H9 (cell line): Measurements from ENCODE around the gene SGTA. TPM values are rescaled to one million over a fixed set of nuclear protein-coding genes. Genes with fewer than 3 reads are reported as not detected.

Source experiments
- DNase-seq: peaks from one replicate; pipeline ENCODE4 v3.0.0-alpha.2; 2017
- H2AFZ ChIP-seq: one replicate; pipeline ENCODE4 v1.6.1; 2013; ENCODE audit warnings: mild to moderate bottlenecking, low read length, control low read depth, moderate library complexity
- H2AK5ac ChIP-seq: 2 replicates; pipeline ENCODE4 v1.6.1; 2013; ENCODE audit warnings: low read length, control low read depth, mixed read lengths; ENCODE audit not compliant: insufficient read length
- H2BK120ac ChIP-seq: one replicate; pipeline ENCODE4 v1.6.1; 2013; ENCODE audit warnings: low read depth, mild to moderate bottlenecking, low read length, control low read depth, inconsistent platforms; ENCODE audit not compliant: poor library complexity, severe bottlenecking
- H2BK12ac ChIP-seq: 2 replicates; pipeline ENCODE4 v1.6.1; 2013; ENCODE audit warnings: low read length, control low read depth, mixed read lengths, low read depth; ENCODE audit not compliant: insufficient read length
- H2BK15ac ChIP-seq: 2 replicates; pipeline ENCODE4 v1.6.1; 2013; ENCODE audit warnings: low read depth, low read length, control low read depth
- H2BK20ac ChIP-seq: one replicate; pipeline ENCODE4 v1.6.1; 2013; ENCODE audit warnings: low read depth, mild to moderate bottlenecking, low read length, control low read depth, inconsistent platforms; ENCODE audit not compliant: poor library complexity, severe bottlenecking
- H2BK5ac ChIP-seq: 2 replicates; pipeline ENCODE4 v1.6.1; 2013; ENCODE audit warnings: low read length, control low read depth, mixed read lengths; ENCODE audit not compliant: insufficient read length
- H3K14ac ChIP-seq: 2 replicates; pipeline ENCODE4 v1.6.1; 2013; ENCODE audit warnings: low read length, control low read depth; ENCODE audit not compliant: insufficient read depth
- H3K18ac ChIP-seq: 2 replicates; pipeline ENCODE4 v1.6.1; 2013; ENCODE audit warnings: low read depth, mild to moderate bottlenecking, mixed read lengths, low read length, control low read depth; ENCODE audit not compliant: insufficient read length
- H3K23ac ChIP-seq: 2 replicates; pipeline ENCODE4 v1.6.1; 2013; ENCODE audit warnings: low read length, control low read depth, mixed read lengths, low read depth; ENCODE audit not compliant: insufficient read length
- H3K23me2 ChIP-seq: 2 replicates; pipeline ENCODE4 v1.6.1; 2013; ENCODE audit warnings: low read depth, mild to moderate bottlenecking, mixed read lengths, low read length, control low read depth; ENCODE audit not compliant: insufficient read length, poor library complexity, severe bottlenecking
- H3K27ac ChIP-seq: 2 replicates; pipeline ENCODE4 v1.5.1; 2013; ENCODE audit warnings: low read length, control low read depth, mixed read lengths, low read depth; ENCODE audit not compliant: insufficient read length
- H3K27me3 ChIP-seq: 2 replicates; pipeline ENCODE4 v1.6.1; 2013; ENCODE audit warnings: low read length, control low read depth, inconsistent platforms; ENCODE audit not compliant: insufficient read depth
- H3K4ac ChIP-seq: 2 replicates; pipeline ENCODE4 v1.6.1; 2013; ENCODE audit warnings: low read depth, mild to moderate bottlenecking, control low read depth, inconsistent platforms, low read length, moderate library complexity
- H3K4me1 ChIP-seq: 2 replicates; pipeline ENCODE4 v1.6.1; 2013; ENCODE audit warnings: low read length, control low read depth, inconsistent platforms; ENCODE audit not compliant: insufficient read depth
- H3K4me2 ChIP-seq: 2 replicates; pipeline ENCODE4 v1.6.1; 2013; ENCODE audit warnings: low read length, control low read depth, mixed read lengths; ENCODE audit not compliant: insufficient read length, insufficient read depth
- H3K56ac ChIP-seq: 2 replicates; pipeline ENCODE4 v1.6.1; 2013; ENCODE audit warnings: low read depth, mild to moderate bottlenecking, mixed read lengths, low read length, control low read depth; ENCODE audit not compliant: insufficient read length
- H3K79me1 ChIP-seq: 2 replicates; pipeline ENCODE4 v1.6.1; 2013; ENCODE audit warnings: low read depth, mild to moderate bottlenecking, moderate library complexity, low read length, control low read depth, inconsistent platforms; ENCODE audit not compliant: insufficient read depth, poor library complexity, severe bottlenecking
- H3K79me2 ChIP-seq: 2 replicates; pipeline ENCODE4 v1.6.1; 2013; ENCODE audit warnings: low read length, control low read depth, inconsistent platforms; ENCODE audit not compliant: insufficient read depth
- H3K9ac ChIP-seq: 2 replicates; pipeline ENCODE4 v1.6.1; 2013; ENCODE audit warnings: low read length, control low read depth, mixed read lengths; ENCODE audit not compliant: insufficient read length; ENCODE audit errors: extremely low read depth
- H3K9me3 ChIP-seq: one replicate; pipeline ENCODE4 v1.6.1; 2013; ENCODE audit warnings: low read depth, low read length, inconsistent platforms; ENCODE audit not compliant: control insufficient read depth
- H3T11ph ChIP-seq: one replicate; pipeline ENCODE4 v1.6.1; 2013; ENCODE audit warnings: mild to moderate bottlenecking, low read length, control low read depth, inconsistent platforms
- H4K20me1 ChIP-seq: one replicate; pipeline ENCODE4 v1.6.1; 2013; ENCODE audit not compliant: control insufficient read depth, insufficient read length, insufficient read depth
- H4K5ac ChIP-seq: 2 replicates; pipeline ENCODE4 v1.6.1; 2013; ENCODE audit warnings: low read depth, mild to moderate bottlenecking, mixed read lengths, low read length, control low read depth; ENCODE audit not compliant: insufficient read length
- H4K8ac ChIP-seq: replicated peaks from 2 replicates; pipeline ENCODE4 v1.6.1; 2013; ENCODE audit warnings: low read length, control low read depth, mixed read lengths, low read depth; ENCODE audit not compliant: insufficient read length
- H4K91ac ChIP-seq: 2 replicates; pipeline ENCODE4 v1.6.1; 2013; ENCODE audit warnings: low read depth, mild to moderate bottlenecking, moderate library complexity, mixed read lengths, low read length, control low read depth; ENCODE audit not compliant: insufficient read length
- H3K27ac Mint-ChIP-seq, 3 experiments: 2 replicates in 2 of 3; 3 replicates in 1 of 3; pipeline ENCODE4 v1.8.0; 2020 to 2021; ENCODE audit warnings: mixed read lengths in 3 of 3, mild to moderate bottlenecking in 1 of 3, moderate library complexity in 1 of 3
- H3K27me3 Mint-ChIP-seq: 2 replicates; pipeline ENCODE4 v1.8.0; 2021; ENCODE audit warnings: low read depth, mild to moderate bottlenecking, moderate library complexity, mixed read lengths
- H3K36me3 Mint-ChIP-seq, 3 experiments: 2 replicates in 2 of 3; 3 replicates in 1 of 3; pipeline ENCODE4 v1.8.0; 2020 to 2021; ENCODE audit warnings: low read depth in 3 of 3, mixed read lengths in 3 of 3; ENCODE audit not compliant: insufficient read depth in 1 of 3
- H3K4me1 Mint-ChIP-seq, 2 experiments: 2 replicates each; pipeline ENCODE4 v1.8.0; 2020; ENCODE audit warnings: mixed read lengths in 2 of 2
- H3K4me3 Mint-ChIP-seq, 2 experiments: 2 replicates in 1 of 2; 3 replicates in 1 of 2; pipeline ENCODE4 v1.8.0; 2020 to 2021; ENCODE audit warnings: mild to moderate bottlenecking in 2 of 2, mixed read lengths in 2 of 2, moderate library complexity in 1 of 2
- H3K9me3 Mint-ChIP-seq, 2 experiments: 2 replicates in 1 of 2; 3 replicates in 1 of 2; pipeline ENCODE4 v1.8.0; 2020; ENCODE audit warnings: mild to moderate bottlenecking in 2 of 2, mixed read lengths in 2 of 2, moderate library complexity in 1 of 2
- CTCF ChIP-seq: fragments of 200-600 bp; sonication (generic); conservative IDR thresholded peaks from 3 replicates; pipeline ENCODE4 v1.8.0; 2021; ENCODE audit warnings: antibody characterized with exemption, mild to moderate bottlenecking
- WGBS: extraction: QIAGEN DNeasy Blood & Tissue Kit; methylation state at CpG from one replicate; pipeline ENCODE4 v1.1.7; 2013; ENCODE audit warnings: missing lambda C conversion rate, low lambda C conversion rate, mixed read lengths; ENCODE audit not compliant: insufficient read length; ENCODE audit errors: extremely low coverage; 5-methylcytosine and 5-hydroxymethylcytosine counted together
- total RNA-seq: library from RNA; stranded (reverse); gene quantifications from 2 replicates; pipeline ENCODE4 v1.2.1, GENCODE V29; 2021

Gene SGTA
- total RNA-seq, 1 experiment from 2014 or later: 102 TPM

GRCh38 chr19:2798158-2798685, 15.1 kb upstream of the SGTA start:
- H3K27ac ChIP-seq: no peak overlapping the region
- no peak overlapping the region for H3K18ac ChIP-seq
- Mint-ChIP-seq H3K4me3 (no peak overlapping the region), H3K27ac (no peak overlapping the region), H3K4me1 (peaks cover 0 to 2% of the 10 kb centered on the region in 2 experiments; a peak in 1 of 4 replicates), H3K27me3 (no peaks in the 10 kb centered on the region), H3K36me3 (peaks cover 40 to 83% (median 83%) of the 10 kb centered on the region in 3 experiments), H3K9me3 (no peaks in the 10 kb centered on the region)
- no peak overlapping the region for H4K8ac ChIP-seq
- DNase-seq: no peak
- H2BK5ac ChIP-seq: no peak overlapping the region
- H3K4me2 ChIP-seq: no peak overlapping the region
- no peak overlapping the region for H2BK120ac ChIP-seq
- H4K20me1 ChIP-seq: no peaks in the 10 kb centered on the region
- no peak overlapping the region for H2BK20ac ChIP-seq
- no peak overlapping the region for H3K9ac ChIP-seq
- H3T11ph ChIP-seq: no peak overlapping the region
- no CpG with 5 or more reads among the region's 16 CpGs for WGBS
- no peaks in the 10 kb centered on the region for H3K79me2 ChIP-seq
- H3K14ac ChIP-seq: no peak overlapping the region
- H3K4me1 ChIP-seq: no peaks in the 10 kb centered on the region
- no peak overlapping the region for H2AFZ ChIP-seq
- no peaks in the 10 kb centered on the region for H3K27me3 ChIP-seq
- no peak overlapping the region for H3K56ac ChIP-seq
- no peak overlapping the region for H3K4ac ChIP-seq
- H3K23ac ChIP-seq: no peak overlapping the region
- no peak overlapping the region for H4K91ac ChIP-seq
- H2BK15ac ChIP-seq: no peak overlapping the region
- H2AK5ac ChIP-seq: no peak overlapping the region
- H3K79me1 ChIP-seq: peaks cover 4% of the 10 kb centered on the region
- no peak overlapping the region for H2BK12ac ChIP-seq
- H4K5ac ChIP-seq: no peak overlapping the region
- TF ChIP-seq CTCF: no peak
- no peaks in the 10 kb centered on the region for H3K23me2 ChIP-seq
- H3K9me3 ChIP-seq: no peaks in the 10 kb centered on the region
